GM21737 (cell line): Measurements from ENCODE around the gene MCF2L.

Experiments used
- ATAC-seq: cut with Tn5 transposase; IDR thresholded peaks from one replicate; pipeline ENCODE4 v1.9.1; 2021; ENCODE audit warnings: mild to moderate bottlenecking, moderate library complexity; ENCODE audit not compliant: unreplicated experiment

MCF2L gene

DNA sequence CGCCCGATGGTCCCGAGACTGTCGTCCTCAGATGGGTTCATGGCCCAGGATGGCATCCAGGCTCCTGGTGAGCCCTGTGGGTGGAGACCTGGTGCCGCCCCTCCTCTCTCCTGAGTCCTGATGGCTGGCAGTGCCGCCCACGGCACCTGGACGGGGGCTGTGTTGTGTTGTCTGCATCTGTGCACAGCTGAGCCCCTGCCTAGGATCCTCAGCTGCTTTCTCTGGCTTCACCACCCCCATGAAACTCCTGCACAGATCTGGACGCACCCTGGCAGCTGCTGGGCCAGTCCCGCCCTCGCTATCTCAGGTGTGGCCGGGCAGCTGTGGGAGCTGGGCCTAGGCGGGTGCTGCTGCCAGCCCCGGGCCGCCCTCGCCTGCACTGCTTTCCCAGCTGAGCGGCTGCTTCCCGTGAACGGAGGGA, 27.7 kb downstream of the MCF2L start:
- ATAC-seq: no peak

DNA sequence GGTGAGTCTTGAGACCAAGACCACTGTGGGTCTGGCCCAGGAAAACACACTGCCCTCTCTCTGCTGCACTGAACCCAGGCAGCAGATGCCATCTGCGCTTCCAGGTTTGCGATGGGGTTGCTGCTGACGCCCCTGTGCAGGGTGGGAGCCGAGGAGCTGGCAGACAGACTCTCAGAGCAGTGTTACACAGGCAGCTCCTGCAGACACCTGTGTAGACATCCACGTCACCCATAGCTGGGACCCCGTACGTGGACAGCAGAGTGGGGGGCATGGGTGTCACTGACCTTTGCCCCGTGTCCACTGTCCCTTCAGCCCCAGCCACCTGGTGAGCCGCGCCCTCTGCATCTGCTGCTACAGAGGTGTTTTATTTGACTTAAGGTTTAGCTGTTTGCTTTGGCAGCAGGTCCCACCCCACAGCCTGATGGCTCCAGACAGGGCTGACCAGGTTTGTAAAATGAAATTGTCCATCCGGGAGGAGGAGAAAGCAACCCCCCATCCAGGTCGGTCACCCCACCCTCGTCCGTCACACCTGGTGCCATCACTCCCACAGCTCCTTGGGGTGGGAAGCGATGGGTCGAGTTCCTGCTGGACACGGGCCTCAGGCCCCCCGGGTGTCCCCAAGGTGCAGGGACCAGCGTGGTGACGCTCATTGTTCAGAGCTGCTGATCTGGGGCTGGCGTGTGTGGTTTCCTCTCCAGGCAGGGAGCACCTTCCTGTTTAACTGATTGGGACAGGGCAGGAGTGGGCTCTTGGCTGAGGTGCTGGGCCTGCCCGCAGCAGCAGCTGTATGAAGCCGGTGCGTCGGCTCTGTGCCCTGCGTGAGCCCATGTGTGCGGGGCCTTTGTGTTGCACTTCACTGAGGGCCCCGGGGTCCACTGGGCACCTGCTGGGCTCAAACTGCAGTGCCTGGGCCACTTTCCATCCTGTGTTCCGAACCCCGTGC, 28.4 kb downstream of the MCF2L start:
- no peak for ATAC-seq

DNA sequence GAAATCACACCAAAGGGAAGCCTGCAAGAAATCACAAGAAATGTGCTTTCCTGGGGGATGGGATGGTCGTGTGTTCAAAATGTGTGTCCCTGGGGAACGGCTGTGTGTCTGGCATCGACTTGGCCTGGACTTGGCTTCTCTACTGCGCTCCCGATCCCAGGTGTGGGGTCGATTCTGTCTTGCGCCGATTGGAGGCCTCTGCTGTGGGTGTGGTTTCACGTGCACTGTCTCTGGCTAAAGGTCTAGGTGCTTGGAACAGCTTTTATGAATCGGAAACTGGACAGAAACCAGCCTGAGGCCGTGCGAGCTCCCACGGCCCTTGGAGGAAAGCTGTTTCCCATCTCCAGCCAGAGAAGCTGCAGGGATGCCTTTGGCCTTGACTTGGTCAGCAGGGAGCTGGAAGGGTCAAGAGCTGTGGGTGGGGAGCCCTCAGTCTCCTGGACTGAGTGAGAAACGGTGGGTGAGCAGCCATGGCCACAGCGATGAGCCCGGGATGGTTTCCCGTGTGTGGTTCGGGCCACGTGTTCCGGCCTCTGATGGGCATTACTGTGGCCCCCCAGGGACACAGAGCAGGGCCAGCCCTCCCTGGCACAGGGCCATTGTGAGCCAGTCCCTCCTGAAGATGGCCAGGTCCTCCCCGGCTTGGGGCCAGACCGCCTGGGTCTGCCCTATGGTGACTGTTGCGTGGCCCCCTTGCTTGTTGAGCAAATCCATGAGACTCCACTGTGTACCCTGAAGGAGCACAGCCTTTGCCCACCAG, 29.7 kb downstream of the MCF2L start:
- no peak for ATAC-seq

DNA sequence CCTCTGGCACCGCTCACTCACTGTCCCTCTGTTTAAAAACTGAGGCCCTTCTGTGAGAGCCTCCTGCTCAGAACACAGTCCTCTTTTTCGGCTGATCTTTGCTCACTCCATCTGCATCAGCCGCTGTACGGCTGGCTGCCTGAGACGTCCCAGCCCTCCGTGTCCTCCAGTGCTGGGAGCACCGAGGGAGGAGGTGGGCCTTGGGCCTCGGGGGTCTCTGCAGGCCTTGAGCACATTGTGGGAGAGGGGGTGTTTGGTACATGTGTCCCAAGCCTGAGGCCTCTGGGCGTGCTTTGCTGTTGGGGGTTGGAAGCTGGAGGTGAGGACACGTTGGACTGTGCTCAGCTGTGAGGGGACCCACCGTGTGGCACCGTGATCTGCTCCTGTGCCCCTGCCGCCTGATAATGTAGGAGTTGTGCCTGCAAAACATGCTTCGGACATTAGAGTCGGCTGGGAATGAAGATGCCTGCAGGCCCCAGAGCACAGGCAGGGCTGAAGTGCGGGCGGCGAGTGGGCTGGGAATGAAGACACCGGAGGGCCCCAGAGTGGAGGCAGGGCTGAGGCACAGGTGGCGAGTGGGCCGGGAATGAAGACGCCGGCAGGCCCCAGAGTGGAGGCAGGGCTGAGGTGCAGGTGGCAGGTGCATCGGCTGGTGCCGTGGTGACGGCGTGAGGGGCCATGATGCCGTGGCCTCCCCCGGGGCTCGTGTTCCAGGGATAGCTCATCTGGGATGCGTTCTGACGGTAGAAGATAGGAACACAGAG, 30.6 kb downstream of the MCF2L start:
- no peak for ATAC-seq

DNA sequence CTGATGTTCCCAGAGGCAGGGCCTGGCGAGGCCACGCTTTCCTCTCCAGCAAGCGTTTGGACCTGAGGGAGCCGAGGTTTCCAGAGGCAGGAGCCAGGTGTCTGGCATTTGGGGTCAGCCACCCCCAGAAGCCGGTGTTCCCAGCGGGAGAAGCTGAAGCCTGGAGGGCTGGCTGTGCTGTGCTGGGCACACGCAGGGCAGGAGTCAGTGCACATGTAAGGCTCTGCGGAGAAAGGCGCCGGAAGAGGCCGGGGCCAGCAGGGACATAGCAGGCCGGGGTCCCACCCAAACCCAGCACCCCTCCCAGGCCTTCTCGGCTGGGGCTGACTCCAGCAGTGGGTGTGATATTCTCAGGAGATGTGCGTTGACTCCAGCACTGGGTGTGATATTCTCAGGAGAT, 31.6 kb downstream of the MCF2L start:
- no peak for ATAC-seq

DNA sequence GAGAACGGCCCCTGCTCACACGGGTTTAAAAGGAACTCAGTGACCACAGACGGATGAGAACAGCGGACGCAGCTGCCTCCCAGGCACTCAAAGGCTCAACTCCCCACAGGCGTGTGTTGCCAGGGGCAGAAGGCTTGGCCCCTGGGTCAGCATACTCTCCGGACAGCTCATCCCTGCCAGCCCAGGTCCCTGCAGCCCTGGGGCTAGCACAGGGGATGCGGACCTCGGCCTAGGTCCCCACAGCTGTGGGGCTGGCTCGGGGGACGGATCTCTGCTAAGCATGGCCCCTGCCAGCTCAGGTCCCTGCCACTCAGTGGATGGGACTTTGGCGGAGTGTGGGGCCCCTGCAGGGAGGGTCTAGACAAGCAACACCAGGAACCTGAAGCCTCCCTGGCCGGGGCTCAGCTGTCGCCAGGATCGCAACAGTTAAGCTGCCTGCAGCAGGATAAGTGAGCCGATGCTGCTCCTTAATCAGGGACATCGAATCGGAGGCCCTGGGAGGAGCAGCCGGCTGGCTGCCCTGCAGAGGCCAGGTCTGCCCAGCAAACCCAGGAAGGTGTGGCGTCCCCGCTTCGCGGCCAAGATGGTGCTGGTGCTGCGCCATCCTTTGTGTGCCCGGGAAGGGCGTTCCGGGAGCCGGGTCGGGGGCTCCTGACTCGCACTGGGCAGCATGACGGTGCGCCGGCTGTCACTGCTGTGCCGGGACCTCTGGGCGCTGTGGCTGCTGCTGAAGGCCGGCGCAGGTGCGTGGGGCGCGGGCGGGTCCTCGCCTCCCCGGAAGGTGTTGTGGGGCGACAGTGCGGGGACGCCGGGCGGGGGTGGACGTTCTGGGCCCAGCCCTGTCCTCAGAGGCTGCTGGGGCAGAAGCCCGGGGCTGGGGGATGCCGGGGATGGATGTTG, 32.5 kb downstream of the MCF2L start:
- ATAC-seq: no peak

DNA sequence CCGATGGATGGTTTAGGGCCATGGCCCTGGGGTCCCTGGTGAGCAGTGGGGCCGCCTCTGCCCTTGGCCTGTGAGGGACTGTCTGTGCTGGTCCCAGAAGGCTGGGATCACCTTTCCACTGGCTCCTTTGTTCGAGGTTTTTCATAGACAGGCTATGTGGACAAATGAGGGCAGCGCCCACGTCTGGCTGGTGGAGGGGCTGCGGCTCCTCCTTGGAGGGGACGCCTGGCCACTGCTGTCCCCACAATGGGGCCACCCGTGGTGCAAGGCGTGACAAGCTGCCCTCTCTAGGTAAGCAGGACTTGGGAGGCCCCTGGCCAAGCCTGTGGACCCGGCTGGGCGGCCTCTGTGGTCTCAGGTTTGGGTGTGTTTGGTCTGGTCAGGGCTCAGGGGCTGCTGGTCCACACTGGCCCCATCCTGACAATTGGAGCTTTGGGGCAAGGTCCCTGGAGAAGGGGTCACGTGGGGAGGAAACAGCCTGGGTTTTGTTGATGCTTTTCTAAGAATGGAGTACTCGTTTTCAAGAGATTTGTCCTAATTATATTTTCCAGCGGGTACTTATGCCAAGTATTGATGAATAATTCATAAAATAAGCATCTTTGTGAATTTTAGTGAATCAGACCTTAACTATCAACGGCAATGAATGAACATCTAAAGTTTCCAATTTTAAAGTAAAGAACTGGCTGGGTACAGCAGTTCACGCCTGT, 33.3 kb downstream of the MCF2L start:
- no peak for ATAC-seq

DNA sequence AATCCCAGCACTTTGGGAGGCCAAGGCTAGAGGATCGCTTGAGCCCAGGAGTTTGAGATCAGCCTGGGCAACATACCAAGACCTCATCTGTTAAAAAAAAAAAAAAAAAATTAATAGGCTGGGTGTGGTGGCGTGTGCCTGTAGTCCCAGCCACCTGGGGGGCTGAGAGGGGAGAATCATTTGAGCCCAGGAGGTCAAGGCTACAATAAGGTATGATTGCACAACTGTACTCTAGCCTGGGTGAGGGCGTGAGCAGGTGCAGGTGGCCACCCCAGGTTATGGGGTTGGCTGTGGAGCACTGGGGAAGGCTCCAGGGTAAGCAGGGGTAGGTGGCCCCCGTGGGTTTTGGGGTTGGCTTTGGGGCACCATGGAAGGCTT, 33.9 kb downstream of the MCF2L start:
- ATAC-seq: no peak

DNA sequence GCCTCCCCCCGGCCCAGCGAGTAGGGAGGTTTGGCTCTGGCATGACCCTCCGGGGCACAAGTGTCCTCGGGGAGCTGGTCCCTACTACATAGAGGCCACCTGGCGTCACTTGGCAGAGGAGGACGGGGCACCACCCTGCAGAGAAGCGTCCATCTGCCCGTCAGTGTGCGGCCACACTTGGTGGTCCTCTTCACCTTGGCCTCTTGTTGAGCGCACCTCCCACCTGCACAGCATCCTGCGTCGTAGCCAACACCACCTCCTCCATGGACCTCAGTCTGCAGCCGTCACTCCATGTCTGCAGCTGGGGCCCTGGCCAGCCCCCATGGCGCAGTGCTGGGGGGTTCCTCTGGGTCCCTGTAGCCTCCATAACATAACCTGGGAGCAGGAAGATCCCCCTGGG, 35.1 kb downstream of the MCF2L start:
- ATAC-seq: no peak

DNA sequence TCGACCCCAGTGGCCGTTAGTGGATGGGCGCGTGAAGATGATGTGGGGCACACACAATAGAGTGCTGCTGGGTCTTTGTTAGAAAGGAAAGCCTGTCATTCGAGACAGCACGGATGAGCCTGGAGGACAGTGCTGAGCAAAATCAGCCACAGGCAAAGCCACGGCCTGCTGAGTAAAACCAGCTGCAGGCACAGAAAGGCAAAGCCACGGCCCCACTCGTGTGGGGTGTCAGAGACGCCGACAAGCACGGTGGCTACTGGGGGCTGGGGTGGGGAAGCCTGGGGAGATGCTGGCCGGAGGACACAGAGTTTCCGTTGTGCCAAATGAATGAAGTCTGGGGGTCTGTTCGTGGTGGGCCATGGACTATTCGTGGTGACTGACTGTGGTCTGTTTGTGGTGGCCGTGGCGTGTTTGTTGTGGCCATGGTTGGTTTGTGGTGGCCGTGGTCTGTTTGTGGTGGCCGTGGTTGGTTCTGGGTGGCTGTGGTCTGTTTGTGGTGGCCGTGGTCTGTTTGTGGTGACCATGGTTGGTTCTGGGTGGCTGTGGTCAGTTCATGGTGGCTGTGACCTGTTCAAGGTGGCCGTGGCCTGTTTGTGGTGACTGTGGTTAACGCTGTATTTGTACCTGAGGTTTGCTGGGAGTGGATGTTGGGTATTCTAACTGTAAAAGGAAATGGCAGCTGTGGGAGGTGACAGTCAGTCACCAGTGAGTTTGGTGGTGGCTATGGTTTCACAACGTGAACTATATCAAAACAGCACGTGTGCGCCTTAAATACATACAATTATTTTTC, 36.3 kb downstream of the MCF2L start:
- ATAC-seq: no peak

DNA sequence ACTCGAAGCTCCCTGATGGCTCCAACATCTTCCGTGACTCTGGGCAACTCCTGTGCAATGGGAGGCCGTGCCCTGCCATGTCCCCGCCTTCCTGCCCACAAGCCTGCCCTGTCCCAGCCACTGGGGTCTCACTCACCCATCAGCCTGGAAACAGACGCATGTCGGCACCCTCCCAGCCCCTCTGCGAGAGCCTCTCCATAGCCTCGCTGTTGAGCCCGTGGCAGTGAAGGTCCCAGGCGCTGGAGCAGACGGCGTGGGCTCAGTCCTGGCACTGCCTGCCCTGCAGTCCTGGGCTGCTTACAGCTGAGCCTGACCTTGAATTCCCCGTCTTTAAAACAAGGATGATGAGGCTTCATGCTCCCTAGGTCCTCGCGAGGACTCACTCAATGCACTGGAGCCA, 37.0 kb downstream of the MCF2L start:
- ATAC-seq: no peak

DNA sequence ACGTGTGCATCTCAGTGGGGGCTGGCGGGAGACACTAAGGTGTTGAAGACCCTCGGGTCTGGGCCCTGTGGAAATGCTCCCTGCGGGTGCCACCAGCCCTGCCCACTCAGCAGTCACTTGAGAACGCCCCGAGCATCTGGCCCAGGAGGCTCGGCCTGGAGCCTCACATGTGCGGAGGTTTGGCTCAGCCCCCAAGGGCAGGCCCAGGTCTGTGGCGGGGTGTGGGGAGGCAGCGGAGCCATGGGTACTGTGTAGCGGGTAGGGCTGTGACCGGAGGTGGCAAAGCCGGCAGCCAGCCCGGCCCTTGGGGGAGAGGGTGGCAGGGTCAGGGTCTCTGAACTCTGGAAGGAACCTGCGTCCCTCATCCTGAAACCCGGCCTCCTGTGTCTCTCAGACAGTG, 37.6 kb downstream of the MCF2L start:
- no peak for ATAC-seq

DNA sequence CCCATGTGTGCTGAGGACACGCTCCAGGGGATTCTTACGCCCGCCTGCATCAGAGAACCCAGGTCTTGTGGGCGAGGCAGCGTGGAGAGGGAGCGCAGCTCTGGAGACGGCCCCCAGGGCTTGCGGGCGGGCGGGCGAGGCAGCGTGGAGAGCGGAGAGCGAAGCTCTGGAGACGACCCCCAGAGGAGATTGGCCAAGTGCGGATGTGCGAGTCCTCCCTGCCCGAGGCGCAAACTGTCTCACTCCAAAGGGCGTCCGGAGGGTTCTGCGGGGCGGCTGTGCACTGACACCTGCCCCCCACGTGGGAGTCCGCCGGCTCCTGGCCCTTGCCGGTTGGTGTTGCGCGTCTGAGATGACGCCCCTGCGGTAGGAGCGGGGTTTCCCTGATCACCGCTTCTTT, 39.8 kb downstream of the MCF2L start:
- no peak for ATAC-seq

DNA sequence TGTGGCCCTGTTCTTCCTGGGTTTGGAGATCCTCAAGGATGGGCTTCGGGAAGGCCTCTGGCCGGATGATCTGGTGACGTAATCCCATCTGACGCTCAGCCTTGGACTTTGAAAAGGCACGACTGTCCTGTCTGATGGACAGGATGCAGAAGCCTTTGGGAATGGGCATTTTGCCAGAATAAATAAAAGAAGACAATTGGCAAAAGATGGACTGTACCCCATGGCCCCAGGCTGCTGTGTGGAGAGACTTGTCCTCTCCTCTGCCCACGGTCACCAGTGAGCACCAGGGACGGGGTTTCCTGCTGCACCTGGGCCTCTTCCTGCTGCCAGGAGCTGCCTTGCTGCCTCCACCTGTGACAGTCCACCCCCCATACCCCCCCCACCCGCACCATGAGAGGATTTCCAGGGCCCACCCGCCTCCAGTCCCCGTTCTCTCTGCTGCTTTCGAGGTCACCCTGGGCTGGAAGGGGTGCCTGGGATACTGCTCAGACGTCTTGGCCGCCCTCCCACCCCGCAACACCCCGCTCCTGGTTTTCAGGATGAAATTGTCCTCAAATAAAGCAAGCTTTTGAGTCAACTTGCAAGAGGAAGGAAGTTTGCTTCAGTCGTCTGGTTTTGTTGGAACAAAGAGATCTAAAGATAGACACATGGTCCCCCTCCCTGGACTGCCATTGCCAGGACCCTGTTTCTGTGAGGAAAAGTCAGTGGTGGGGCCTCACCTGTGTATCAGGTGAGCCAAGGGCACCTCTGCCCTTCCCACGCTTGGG, 40.9 kb downstream of the MCF2L start:
- no peak for ATAC-seq

DNA sequence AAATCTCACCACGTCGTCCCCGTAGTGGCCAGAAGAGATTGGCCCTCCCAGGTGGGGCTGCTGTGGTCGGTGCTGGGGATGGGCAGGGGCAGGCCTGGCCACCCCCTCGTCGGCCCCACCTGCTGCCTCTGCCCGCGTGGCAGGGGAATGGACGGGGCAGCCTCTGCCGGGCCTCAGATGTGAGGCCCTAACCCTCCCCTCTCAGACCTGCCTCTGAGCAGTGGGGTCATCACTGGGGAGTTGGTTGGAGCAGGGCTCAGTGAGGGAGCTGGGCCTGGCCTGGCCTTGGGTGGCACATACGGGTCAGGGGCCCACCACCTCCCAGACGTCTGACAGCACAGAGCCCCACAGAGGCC, 41.5 kb downstream of the MCF2L start:
- ATAC-seq: no peak

DNA sequence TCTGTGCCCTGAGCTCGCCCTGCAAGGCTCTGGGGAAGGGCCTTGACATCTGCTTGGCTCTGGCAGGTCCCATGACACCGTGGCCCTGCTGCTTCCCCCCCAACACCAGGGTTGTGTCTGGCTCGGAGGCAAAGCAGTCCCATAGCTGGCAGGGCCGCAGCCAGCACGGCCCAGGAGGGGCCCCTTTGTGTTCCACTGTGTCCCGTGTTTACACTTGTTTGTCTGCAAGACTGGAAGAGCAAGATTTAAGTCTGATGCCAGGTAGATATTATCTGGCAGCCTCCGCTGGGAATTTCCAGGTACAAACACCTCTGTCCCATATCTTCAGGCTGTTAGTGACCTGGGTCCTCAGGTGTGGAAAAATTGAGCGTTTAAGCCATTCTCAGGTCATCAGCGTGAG, 44.3 kb downstream of the MCF2L start:
- no peak for ATAC-seq

DNA sequence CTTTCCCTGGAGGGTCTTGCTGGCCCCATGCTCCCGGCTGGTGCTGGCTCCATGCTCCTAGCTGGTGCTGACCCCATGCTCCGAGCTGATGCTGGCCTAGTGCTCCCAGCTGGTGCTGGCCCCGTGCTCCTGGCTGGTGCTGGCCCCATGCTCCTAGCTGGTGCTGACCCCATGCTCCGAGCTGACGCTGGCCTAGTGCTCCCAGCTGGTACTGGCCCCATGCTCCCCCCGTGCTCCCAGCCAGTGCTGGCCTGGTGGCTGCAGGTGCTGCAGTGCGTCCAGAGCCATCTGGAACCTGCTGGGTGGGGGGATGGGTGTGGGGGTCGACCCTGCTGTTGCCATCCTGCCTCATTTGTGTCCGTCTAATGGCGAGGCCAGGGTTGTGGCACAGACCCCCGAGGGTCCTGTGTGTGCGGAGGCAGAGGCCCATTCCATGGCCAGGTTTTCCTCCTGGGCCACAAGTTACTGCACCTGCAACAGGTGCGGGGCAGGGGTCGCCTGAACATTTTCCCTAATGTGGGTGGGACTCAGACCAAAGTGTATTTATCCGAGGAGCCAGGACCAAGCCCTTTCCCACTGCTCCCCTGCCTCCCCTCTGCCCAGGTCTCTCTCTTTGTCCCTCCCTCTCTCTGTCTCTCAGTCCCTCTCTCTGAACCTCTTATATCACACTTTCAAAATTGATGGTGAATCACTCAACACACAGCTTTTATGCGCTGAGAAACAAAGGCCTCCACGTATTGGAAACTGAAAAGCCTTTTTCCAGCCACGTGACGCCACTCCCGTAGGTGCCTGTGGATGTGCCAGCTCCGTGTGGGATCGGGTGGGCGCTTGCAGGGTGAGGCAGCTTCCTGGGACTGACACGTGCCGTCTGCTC, 45.1 kb downstream of the MCF2L start:
- ATAC-seq: no peak
